HG03108 (cell line): Measurements from ENCODE around the gene SPAG17.

Experiments
- ATAC-seq: cut with Tn5 transposase; IDR thresholded peaks from one replicate; pipeline ENCODE4 v1.9.1; 2021; ENCODE audit warnings: moderate library complexity; ENCODE audit not compliant: unreplicated experiment

SPAG17 gene

DNA sequence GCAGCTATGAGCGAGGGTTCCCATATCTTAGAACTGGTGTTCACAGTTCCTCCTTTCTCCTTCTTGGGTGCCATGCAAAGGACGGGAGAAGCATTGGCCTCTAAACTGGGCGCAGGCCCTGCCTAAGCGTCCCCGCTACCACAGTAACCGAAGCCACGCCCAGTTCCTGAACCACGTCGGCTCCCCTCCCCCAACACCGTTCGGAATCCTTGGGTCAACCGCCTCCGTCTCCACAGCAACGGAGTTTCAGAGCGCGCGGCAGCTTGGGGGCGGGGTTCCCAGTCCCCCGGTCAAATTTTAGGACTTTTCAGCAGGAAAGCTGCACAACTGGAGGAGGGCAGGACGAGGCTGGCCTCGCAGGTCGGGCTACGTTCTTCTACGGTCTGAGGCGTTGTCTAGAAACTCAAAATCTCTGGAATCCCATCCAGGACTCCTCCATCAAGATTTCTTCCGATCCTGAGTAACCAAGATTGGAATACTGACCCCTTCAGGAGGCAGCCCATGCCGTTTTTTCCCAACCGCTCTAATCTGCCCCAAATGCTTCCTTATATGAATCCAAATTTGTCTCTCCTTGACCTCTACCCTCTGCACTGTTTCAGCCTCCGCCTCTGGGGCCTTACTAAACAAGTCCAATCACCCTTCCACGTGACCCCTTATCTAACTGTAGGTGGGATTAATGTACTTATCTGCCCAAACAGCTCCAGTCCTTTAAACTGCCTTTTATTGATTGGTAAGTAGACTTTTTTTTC is at the start of gene SPAG17:
SPAG17 (minus strand) TSS at position 145 of the 749 bp plus-strand sequence; CDS start at position 74, 71 bp downstream.
- no peak for ATAC-seq

DNA sequence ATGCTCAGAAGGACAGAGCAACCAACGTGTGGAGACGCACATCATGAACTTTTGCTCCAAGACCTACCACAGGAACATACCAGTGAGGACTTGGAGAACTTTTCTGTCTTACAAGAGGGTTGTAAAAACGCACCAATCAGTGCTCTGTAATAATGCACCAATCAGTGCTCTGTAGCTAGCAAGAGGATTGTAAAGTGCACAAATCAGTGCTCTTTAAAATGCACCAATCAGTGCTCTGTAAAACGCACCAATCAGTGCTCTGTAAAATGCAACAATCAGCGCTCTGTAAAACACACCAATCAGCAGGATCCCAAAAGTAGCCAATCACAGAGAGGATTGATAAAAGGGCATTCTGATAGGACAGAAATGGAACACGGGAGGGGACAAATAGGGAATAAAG is 40.4 kb upstream of the SPAG17 start:
- no peak for ATAC-seq

GRCh38 chr1:118223426-118223825 is 38.4 kb upstream of the SPAG17 start:
- no peak for ATAC-seq

GRCh38 chr1:118219438-118219837 is 34.4 kb upstream of the SPAG17 start:
- no peak for ATAC-seq

- no peak for ATAC-seq
Observed at GRCh38 chr1:118217141-118217838, 32.3 kb upstream of the SPAG17 start.

DNA sequence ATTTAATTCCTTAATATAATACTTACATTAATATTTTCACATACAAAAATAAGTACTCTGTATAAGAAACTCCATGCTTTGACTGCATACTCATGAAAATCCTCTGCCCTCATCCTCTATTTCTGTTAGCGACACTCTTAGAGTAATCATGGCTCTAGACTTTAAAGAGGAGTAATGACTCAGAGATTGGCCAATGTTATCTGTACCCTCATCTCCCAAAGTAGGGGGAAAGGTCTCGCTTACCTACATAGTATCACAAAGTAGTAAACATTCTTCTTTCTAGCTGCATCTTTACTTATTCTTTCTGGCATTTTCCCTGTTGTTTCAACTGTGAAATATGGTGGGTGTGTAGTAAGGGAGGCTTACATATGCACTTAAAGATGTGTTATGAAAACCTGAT is 29.8 kb upstream of the SPAG17 start:
- no peak for ATAC-seq

DNA sequence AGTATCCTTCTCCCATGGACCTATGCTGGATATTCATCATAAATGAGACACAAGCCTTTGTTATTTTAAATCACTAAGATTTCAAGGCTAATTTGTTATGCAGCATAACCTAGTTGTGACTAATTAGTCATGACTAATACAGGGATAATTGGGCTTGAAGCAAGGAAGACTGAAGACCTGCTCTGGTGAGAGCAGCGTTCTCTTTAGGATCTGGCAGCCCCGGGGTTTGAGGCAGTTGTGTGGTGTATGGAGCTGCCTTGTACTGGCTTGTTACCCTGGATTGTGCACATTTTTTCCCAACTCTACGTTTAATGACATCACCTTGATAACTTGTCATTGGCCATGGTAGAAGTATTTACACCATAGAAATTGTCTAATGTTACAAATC is 25.7 kb upstream of the SPAG17 start:
- no peak for ATAC-seq

DNA sequence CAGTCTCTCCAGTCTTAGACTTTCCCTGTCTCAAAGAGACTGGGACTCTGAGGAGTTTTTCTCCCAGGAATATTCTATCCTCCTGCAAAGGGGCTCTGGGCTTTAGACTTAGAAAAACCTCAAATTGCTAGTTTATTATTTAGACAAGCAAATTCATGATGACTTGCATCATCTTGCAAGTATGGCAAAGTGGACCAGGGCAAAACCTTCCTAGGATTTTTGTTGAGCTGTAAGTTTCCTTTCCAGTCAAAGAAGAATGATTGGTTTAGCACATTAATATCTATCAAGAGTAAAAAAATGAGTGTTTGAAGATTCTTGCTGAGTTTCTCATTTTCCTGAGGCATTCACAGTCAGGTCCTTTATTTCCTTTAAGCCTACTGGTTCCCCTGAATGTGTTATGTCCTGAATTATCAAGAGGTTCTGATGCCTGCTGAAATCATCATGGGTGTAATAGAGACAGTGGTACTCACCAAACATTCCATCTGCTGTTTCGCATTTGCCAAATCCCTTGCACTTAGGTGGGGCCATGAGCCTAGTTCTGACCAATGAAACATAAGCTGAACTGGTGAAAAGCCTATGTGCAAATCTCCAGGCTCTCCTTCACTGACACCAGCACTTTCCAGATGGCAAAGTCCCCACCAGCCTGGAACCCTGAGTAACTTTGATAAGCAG is 25.2 kb upstream of the SPAG17 start:
- no peak for ATAC-seq

DNA sequence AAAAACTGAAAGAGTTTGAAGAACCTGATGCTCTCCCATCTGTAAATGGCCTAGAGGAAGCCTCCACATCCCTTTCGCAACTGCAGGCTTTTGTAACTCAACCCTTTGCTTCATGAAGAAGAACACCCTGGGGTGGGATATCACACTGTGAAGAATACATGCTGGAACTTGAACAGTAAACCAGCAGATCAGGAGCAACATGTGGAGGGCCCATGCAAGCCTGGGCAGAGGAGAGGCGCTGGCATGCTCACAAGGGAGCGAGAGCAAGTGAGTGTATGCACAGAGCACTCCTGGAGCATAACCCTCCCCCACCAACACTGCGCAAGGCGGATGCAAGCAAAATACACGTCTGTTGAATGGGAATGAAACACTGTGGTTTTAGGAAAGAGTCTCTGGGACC is 24.6 kb upstream of the SPAG17 start:
- no peak for ATAC-seq

DNA sequence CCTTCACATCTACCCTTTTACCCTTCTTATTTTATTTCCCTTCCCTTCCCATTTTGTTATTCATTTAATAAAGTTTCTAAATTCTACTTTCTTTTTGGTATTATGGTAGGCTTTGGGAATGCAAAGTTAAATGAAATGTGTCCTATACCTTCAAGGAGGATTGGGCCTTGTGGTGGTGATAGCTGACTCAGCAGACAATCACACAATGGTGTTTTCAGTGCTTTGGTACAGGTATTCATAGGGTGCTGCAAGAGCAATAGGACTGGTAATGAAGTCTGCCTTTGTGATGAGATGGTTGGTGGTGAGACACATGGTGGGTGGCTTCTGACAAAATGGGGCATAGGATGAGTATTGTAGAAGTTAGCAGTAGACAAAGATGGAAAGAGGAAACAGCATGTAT is 21.9 kb upstream of the SPAG17 start:
- no peak for ATAC-seq

- ATAC-seq: no peak
Observed at GRCh38 chr1:118204648-118205047, 19.6 kb upstream of the SPAG17 start.

DNA sequence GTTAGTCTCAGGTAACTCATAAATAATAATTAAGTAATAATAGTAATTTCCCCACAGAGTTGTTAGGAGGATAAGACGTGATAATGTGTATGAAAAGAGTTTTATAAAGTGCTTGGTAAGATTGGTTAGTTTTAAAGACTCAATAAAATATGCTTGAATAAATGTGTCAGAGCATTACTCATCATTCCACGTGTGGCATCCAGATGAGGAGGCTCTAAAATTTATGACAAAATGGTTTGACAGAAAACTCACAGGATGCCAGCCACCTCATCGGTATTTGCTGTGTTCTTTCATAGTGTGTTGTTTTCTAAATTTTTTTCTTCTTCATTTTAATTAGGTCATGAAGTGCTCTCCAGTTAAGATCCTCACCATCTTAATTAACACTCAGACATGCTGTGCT is 19.1 kb upstream of the SPAG17 start:
- ATAC-seq: no peak

GRCh38 chr1:118202076-118202608 is 17.1 kb upstream of the SPAG17 start:
- no peak for ATAC-seq

DNA sequence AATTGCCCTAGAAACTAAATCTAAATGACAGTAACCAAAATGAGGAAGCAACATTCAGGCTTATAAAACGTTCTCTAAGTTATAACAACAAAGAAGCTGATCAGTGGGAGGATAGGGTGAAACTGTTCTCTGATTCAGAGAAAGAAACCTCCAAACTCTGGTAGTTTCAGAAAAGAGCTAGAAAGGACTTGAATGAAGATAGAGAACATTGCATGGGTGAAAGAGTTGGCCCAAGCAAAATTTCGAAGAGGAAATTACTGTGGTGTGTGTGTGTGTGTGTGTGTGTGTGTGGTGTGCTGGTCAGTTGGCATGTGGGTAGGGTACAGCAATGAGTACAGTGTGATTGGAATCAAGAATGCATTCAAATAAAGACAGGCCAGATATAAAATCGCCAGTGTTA is 16.5 kb upstream of the SPAG17 start:
- ATAC-seq: no peak

GRCh38 chr1:118200836-118201235 is 15.8 kb upstream of the SPAG17 start:
- ATAC-seq: no peak

GRCh38 chr1:118190561-118190960 is 5.5 kb upstream of the SPAG17 start:
- no peak for ATAC-seq

DNA sequence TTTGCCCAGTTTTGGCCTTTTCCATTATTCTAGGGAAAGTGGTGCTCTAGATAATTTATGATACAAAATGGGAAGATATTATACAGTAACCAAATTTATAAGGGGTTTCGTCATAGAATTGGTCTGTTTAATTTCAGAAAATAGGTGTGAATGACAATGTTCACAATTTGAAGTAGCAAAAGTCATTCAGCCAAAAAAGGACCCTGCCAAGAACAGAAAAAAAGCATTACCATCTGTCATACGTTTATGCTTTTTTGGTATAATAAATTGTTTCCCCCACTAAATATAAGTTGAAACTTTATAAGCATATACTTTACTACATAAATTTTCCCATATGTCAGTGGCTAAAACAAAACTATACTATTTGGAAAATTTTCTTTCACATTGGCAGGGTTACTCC is 4.5 kb upstream of the SPAG17 start:
- ATAC-seq: no peak

GRCh38 chr1:118188411-118188810 is 3.4 kb upstream of the SPAG17 start:
- ATAC-seq: no peak

DNA sequence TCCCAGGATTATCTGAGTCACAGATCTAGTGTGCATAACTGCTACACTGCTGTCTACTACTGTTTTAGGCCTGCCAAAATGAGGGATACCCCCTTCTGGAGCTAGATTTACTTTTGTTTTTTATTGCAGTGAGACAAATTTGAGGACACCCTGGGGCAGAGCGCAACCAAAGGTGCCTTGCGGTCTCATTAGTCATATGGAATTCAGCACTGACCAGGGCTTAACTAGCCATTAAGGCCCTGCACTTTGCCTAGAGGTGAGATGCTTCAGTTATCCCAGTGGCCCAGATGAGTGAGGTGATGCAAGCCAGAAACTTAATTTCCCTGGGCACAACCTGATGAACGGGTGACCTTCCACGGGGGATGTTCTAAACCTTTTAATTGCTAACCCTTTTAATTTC is 998 bp upstream of the SPAG17 start:
- no peak for ATAC-seq

- no peak for ATAC-seq
Observed at GRCh38 chr1:118184739-118185083, 317 bp downstream of the SPAG17 start.

DNA sequence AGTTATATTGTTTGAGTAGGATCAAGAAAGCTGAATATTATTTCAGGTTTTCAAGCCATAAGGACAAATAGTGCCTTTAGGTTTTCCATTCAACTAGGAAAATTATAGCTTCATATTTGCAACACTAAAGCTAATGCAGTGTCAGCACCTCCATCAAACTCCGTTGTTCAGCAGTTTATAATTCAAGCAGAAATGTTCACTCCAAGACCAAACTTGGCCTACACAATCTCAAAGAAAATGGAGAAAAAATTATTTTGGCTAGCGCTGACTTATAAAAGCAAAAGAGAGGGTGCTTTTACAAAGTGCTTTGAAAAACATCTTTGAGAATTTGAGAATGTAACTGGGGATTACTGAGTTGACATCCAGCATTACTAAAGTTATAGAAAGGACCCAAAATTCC is 1.4 kb downstream of the SPAG17 start:
- ATAC-seq: no peak

GRCh38 chr1:118177998-118178397 is 7.0 kb downstream of the SPAG17 start:
- ATAC-seq: no peak
